ENCODE data around the gene MRTFB. TPM values are rescaled to one million over a fixed set of nuclear protein-coding genes. Genes with fewer than 3 reads are reported as not detected.

The MRTFB gene
- total RNA-seq, 1 experiment from 2014 or later = 90.5 TPM

DNA sequence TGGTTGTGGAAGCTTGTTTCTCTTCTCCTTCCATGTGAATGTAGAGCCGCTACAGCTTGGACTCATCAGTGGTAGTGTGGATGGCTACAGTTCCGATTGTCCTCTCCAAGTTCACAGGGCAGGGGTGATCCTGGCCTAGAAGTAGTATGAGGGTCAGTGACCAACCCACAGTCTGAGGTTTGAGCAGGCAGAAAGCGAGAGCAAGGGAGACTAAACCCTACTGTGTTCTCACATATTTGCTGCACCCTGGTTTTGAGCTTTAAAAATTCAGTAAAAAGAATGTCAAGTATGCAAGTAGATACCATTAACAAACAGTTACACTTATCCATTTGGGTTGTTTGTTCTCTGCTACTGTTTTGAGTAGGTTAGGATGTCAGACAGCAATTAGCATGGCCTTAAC is 148.9 kb downstream of the MRTFB start:
- Histone ChIP-seq H3K27me3 (ENCODE audit: control insufficient read depth, insufficient read depth, low read length) (no peaks in the 10 kb centered on the region), H3K9me3 (ENCODE audit: control insufficient read depth, insufficient read depth, low read depth, low read length) (no peaks in the 10 kb centered on the region), H3K4me3 (ENCODE audit: low read depth in 2 of 2, low read length in 2 of 2) (no peak overlapping the region), H3K4me1 (ENCODE audit: control insufficient read depth, insufficient read depth, low read length) (peaks cover 4% of the 10 kb centered on the region; the same call in 1 of the 2 replicates), H3K36me3 (ENCODE audit: control insufficient read depth, insufficient read depth, low read length) (peaks cover 8% of the 10 kb centered on the region), H3K27ac (ENCODE audit: low read length) (no peak overlapping the region)
- no TSS peak for BruUV-seq (replicated peaks)
- TF ChIP-seq, protein P1, sequence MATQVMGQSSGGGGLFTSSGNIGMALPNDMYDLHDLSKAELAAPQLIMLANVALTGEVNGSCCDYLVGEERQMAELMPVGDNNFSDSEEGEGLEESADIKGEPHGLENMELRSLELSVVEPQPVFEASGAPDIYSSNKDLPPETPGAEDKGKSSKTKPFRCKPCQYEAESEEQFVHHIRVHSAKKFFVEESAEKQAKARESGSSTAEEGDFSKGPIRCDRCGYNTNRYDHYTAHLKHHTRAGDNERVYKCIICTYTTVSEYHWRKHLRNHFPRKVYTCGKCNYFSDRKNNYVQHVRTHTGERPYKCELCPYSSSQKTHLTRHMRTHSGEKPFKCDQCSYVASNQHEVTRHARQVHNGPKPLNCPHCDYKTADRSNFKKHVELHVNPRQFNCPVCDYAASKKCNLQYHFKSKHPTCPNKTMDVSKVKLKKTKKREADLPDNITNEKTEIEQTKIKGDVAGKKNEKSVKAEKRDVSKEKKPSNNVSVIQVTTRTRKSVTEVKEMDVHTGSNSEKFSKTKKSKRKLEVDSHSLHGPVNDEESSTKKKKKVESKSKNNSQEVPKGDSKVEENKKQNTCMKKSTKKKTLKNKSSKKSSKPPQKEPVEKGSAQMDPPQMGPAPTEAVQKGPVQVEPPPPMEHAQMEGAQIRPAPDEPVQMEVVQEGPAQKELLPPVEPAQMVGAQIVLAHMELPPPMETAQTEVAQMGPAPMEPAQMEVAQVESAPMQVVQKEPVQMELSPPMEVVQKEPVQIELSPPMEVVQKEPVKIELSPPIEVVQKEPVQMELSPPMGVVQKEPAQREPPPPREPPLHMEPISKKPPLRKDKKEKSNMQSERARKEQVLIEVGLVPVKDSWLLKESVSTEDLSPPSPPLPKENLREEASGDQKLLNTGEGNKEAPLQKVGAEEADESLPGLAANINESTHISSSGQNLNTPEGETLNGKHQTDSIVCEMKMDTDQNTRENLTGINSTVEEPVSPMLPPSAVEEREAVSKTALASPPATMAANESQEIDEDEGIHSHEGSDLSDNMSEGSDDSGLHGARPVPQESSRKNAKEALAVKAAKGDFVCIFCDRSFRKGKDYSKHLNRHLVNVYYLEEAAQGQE (IDR thresholded peaks at IDR 0.05; ENCODE audit: insufficient read depth in 1 of 2, low read depth in 2 of 2, low read length in 1 of 2) = no peak
- TF ChIP-seq POLR2AphosphoS5 (IDR thresholded peaks at IDR 0.05; ENCODE audit: low read depth, low read length) (no peak), SIN3A (IDR thresholded peaks at IDR 0.05; ENCODE audit: borderline replicate concordance, insufficient read depth, low read depth, low read length) (no peak), TCF7L2 (IDR thresholded peaks at IDR 0.05; ENCODE audit: low read depth, low read length) (no peak)
- TF ChIP-seq, protein P2, sequence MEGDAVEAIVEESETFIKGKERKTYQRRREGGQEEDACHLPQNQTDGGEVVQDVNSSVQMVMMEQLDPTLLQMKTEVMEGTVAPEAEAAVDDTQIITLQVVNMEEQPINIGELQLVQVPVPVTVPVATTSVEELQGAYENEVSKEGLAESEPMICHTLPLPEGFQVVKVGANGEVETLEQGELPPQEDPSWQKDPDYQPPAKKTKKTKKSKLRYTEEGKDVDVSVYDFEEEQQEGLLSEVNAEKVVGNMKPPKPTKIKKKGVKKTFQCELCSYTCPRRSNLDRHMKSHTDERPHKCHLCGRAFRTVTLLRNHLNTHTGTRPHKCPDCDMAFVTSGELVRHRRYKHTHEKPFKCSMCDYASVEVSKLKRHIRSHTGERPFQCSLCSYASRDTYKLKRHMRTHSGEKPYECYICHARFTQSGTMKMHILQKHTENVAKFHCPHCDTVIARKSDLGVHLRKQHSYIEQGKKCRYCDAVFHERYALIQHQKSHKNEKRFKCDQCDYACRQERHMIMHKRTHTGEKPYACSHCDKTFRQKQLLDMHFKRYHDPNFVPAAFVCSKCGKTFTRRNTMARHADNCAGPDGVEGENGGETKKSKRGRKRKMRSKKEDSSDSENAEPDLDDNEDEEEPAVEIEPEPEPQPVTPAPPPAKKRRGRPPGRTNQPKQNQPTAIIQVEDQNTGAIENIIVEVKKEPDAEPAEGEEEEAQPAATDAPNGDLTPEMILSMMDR (IDR thresholded peaks at IDR 0.05) = no peak
- intact Hi-C loops (cut with micrococcal nuclease; ENCODE audit: unreplicated experiment) (no loop called here), in situ Hi-C loops (cut with HindIII; ENCODE audit: low pct_unique_long_range_greater_than_20kb, low sequenced_read_pairs) (no loop called here)
- DNase-seq (ENCODE audit: low read depth, low spot score) (no peak), ATAC-seq (no peak)
- ChIA-PET CTCF (no interaction called here), POLR2A (no interaction called here)

DNA sequence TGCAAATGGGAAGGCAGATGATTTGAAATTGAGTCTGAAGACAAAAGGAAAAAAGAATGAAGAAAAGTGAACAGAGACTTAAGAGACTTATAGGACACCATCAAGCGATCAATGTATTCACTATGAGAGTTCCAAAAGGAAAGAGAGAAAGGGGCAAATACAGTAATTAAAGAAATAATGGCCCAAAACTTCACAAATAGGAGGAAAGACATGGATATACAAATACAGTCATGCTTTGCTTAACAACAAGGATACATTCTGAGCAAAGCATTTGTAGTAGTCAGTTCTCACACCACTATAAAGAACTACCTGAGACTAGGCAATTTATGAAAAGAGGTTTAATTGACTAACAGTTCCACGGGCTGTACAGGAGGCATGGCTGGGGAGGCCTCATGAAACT is 152.5 kb downstream of the MRTFB start:
- DNase-seq (ENCODE audit: low read depth, low spot score) = no peak
- H3K36me3 ChIP-seq (ENCODE audit: control insufficient read depth, insufficient read depth, low read length) = peaks cover under 1% of the 10 kb centered on the region; the same call in 1 of the 2 replicates
- no peak overlapping the region for H3K27ac ChIP-seq (ENCODE audit: low read length)
- TF ChIP-seq SIN3A (IDR thresholded peaks at IDR 0.05; ENCODE audit: borderline replicate concordance, insufficient read depth, low read depth, low read length) = no peak
- TF ChIP-seq TCF7L2 (IDR thresholded peaks at IDR 0.05; ENCODE audit: low read depth, low read length) = no peak
- TF ChIP-seq POLR2AphosphoS5 (IDR thresholded peaks at IDR 0.05; ENCODE audit: low read depth, low read length) = no peak
- TF ChIP-seq, protein P1 (IDR thresholded peaks at IDR 0.05; ENCODE audit: insufficient read depth in 1 of 2, low read depth in 2 of 2, low read length in 1 of 2) = no peak
- TF ChIP-seq, protein P2 (IDR thresholded peaks at IDR 0.05) = no peak
- ChIA-PET CTCF (no interaction called here), POLR2A (no interaction called here)
- peaks cover 4% of the 10 kb centered on the region; the same call in 1 of the 2 replicates for H3K4me1 ChIP-seq (ENCODE audit: control insufficient read depth, insufficient read depth, low read length)
- no peaks in the 10 kb centered on the region for H3K27me3 ChIP-seq (ENCODE audit: control insufficient read depth, insufficient read depth, low read length)
- intact Hi-C loops (cut with micrococcal nuclease; ENCODE audit: unreplicated experiment) = no loop called here
- no peaks in the 10 kb centered on the region for H3K9me3 ChIP-seq (ENCODE audit: control insufficient read depth, insufficient read depth, low read depth, low read length)
- H3K4me3 ChIP-seq (ENCODE audit: low read depth in 2 of 2, low read length in 2 of 2) = no peak overlapping the region
- TSS peak; percentile 17 for BruUV-seq (replicated peaks)
- no peak for ATAC-seq
- in situ Hi-C loops (cut with HindIII; ENCODE audit: low pct_unique_long_range_greater_than_20kb, low sequenced_read_pairs) = no loop called here
